Midbrain (tissue), 1 donor: ENCODE results near the gene SV2B.

Experiments used
- DNase-seq: peaks from one replicate; lab custom pipeline; 2025; lab: John Stamatoyannopoulos, UW

Gene SV2B

GRCh38 chr15:91193378-91193720 is 93.3 kb downstream of the SV2B start:
- no peak for DNase-seq

DNA sequence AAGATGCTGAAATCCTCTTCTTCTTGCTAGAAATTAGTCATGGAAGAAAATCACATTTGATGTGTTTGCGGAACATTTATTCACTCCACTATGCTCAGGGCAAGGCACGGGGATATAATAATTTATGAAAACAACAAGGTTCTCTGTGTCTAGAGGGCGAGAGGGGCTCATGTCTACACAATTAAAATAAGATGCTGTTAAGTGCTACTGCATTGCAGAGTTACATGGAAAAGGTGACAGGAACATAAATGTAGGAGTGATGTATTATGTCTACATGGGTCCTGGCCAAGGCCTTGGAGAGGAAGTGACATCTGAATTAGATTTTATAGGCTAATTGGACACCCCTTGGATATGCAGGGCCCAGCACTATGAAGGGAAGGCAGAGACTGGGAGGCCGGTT is 96.1 kb downstream of the SV2B start:
- DNase-seq: no peak

- no peak for DNase-seq
These were observed 96.7 kb downstream of the SV2B start for GRCh38 chr15:91196768-91197167.

- no peak for DNase-seq
These were observed 99.5 kb downstream of the SV2B start for GRCh38 chr15:91199511-91199910.

- no peak for DNase-seq
These were observed 100.2 kb downstream of the SV2B start for GRCh38 chr15:91200101-91200754.

GRCh38 chr15:91202510-91203102 is 102.5 kb downstream of the SV2B start:
- DNase-seq: no peak

- no peak for DNase-seq
These were observed 103.7 kb downstream of the SV2B start for GRCh38 chr15:91203619-91204203.

- DNase-seq: no peak
These were observed 108.3 kb downstream of the SV2B start for GRCh38 chr15:91208371-91208770.

- DNase-seq: no peak
These were observed 109.3 kb downstream of the SV2B start for GRCh38 chr15:91209318-91209717.

GRCh38 chr15:91209726-91210125 is 109.7 kb downstream of the SV2B start:
- no peak for DNase-seq

GRCh38 chr15:91214675-91215590 is 114.9 kb downstream of the SV2B start:
- no peak for DNase-seq

- DNase-seq: no peak
These were observed 115.9 kb downstream of the SV2B start for GRCh38 chr15:91216000-91216399.

- DNase-seq: no peak
These were observed 119.1 kb downstream of the SV2B start for GRCh38 chr15:91219206-91219605.

GRCh38 chr15:91222052-91222451 is 122.0 kb downstream of the SV2B start:
- DNase-seq: no peak

DNA sequence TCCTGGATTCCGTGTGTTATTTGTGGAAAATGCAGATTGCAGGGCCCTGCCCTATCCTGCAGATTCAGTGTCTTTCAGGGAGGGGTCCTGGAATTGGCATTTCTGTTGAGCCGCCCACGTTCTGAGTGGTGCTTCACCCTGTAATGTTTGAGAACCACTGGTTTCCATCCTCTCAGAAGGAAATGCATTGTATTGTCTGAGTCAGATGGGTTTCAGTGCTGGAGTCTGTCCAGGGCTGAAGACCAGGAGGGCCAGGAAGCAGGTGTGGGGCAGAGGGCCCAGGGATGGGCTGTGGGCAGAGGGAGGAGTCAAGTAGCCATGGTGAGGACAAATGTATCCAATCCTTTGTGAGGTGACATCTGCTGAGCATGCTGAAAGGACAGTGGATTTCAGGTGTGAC is 123.8 kb downstream of the SV2B start:
- no peak for DNase-seq

GRCh38 chr15:91224755-91225380 is 124.8 kb downstream of the SV2B start:
- DNase-seq: peak; percentile 41

DNA sequence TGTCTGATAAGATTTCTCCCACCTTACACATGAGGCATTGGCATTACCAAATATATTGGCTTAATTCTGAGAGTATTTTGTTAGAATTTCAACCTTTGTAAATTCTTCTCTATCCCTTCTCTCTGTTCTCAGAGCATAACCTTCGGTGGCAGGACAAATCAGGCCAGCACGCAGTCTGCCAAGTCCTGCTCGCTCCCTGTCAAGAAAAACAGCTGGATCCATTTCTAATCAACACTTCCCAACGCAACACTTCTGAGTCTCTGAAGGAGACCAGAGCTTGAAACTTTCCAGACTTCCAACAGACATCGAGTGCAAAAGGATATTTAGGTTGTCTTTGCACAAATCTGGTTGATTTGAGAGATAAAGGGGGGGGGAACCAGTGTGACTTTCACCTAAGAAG is 125.7 kb downstream of the SV2B start:
- DNase-seq: no peak

GRCh38 chr15:91227117-91227516 is 127.1 kb downstream of the SV2B start:
- no peak for DNase-seq

DNA sequence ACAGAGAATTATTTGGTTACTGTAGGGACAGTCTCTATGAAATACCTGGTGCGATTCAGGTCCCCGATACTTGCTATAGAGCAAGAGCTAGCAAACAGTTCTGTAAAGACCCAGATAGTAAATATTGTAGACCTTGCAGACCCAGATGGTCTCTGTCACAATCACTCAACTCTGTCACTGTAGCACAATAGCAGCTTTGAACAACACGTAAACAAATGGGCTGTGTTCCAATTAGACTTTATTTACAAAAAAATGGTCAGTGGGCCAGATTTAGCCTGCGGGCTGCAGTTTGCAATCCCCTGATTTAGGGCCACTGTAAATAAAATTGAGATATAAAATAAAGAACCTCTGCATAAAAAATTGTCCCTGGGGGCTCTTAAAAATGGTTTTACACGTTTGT is 127.7 kb downstream of the SV2B start:
- DNase-seq: no peak

GRCh38 chr15:91228383-91228782 is 128.3 kb downstream of the SV2B start:
- DNase-seq: no peak

DNA sequence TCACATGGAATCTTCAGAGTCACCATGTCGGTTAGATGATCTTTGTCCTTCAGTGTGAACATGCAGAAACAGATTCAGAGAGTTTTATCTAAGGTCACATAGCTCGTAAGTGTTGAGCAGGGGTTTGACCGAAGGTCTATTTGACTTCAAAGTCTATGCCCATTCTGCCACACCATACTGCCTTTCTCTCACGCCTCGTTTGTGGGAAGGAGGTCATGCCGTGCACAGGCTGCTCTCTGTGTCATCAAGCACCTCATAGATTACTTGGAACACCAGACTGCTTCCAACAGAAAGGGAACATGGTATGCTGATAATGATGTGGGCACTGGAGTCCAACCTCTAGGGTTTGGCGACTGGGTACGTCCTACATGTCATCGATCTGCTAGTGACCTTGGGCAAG is 128.8 kb downstream of the SV2B start:
- no peak for DNase-seq

DNA sequence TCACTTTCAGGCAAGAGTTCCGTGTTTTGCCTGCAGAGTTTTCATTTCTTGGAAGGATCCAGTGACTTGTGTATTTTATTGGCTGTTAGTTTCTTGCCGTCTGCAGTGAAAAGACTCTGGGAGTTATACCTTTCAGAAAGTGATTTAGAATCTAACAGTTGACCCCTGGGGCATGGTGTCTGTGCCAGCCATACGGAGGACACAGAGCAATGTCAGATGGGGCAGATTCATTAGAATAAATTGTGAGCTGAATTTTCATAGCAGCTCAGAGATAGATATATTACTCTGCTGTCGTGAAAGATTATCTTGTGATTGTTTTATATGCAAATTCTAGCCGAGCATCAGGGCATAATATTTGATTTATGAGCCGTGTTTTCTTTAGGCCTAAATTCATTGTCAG is 131.6 kb downstream of the SV2B start:
- DNase-seq: no peak
